HepG2 (cell line): ENCODE data around the gene KRTAP25-1. TPM values are rescaled to one million over a fixed set of nuclear protein-coding genes. Genes with fewer than 3 reads are reported as not detected.

Experiments
- ATAC-seq: fragments of 200-7000 bp; cut with Tn5 transposase; 3 replicates; pipeline ENCODE4 v1.9.1; 2020; ENCODE audit warnings: mild to moderate bottlenecking, moderate library complexity
- BruUV-seq: library from RNA; stranded (reverse); fragments of 400-500 nt; replicated peaks from 2 replicates; lab custom pipeline; 2021; lab: Mats Ljungman, UMichigan
- CTCF ChIA-PET: fragments of 300-600 bp; formaldehyde crosslinking; extraction: SDS; loops from one replicate; lab custom pipeline; 2021; ENCODE audit warnings: low total read pairs, inconsistent platforms, low intra/inter-chr PET ratio; lab: Yijun Ruan, JAX
- POLR2A ChIA-PET: fragments of 350-600 bp; sonication (Branson Sonifier 250); formaldehyde crosslinking; loops from one replicate; lab custom pipeline; 2020; ENCODE audit warnings: antibody characterized with exemption, inconsistent platforms; lab: Yijun Ruan, JAX
- DNase-seq: peaks from one replicate; pipeline ENCODE4 v3.0.0-alpha.2; 2015; ENCODE audit warnings: low spot score
- FAIRE-seq: peaks from 3 replicates; lab custom pipeline; 2011; peaks lifted over from hg19 to GRCh38; lab: Jason Lieb, UNC
- H2AFZ ChIP-seq: one replicate; pipeline ENCODE4 v1.6.1; 2011; ENCODE audit warnings: low read length, inconsistent platforms
- H3K27ac ChIP-seq: fragments of 300-600 bp; 3 replicates; pipeline ENCODE4 v1.8.0; 2011; ENCODE audit warnings: mixed run types, mild to moderate bottlenecking, mixed read lengths, low read length, inconsistent platforms; ENCODE audit not compliant: insufficient read depth; ENCODE audit errors: extremely low read length
- H3K27me3 ChIP-seq, 2 experiments: fragments of 200-600 bp in 1 of 2; 2 replicates in 1 of 2; 3 replicates in 1 of 2; pipeline versions ENCODE4 v1.6.0 to v1.8.0; 2011; ENCODE audit warnings: low read length in 2 of 2, mild to moderate bottlenecking in 2 of 2, moderate library complexity in 2 of 2, inconsistent platforms in 1 of 2; ENCODE audit not compliant: insufficient read depth in 2 of 2, control insufficient read depth in 1 of 2
- H3K36me3 ChIP-seq, 2 experiments: fragments of 200-600 bp in 1 of 2; replicated peaks in 1 of 2; 2 replicates in 1 of 2; 3 replicates in 1 of 2; pipeline versions ENCODE4 v1.5.1 to v1.8.0; 2011; ENCODE audit warnings: low read length in 2 of 2, inconsistent platforms in 1 of 2; ENCODE audit not compliant: insufficient read depth in 2 of 2, control insufficient read depth in 1 of 2
- H3K4me1 ChIP-seq: 2 replicates; pipeline ENCODE4 v1.5.1; 2012; ENCODE audit warnings: low read length, inconsistent platforms; ENCODE audit not compliant: insufficient read depth
- H3K4me2 ChIP-seq: 2 replicates; pipeline ENCODE4 v1.6.0; 2011; ENCODE audit warnings: low read depth, low read length, inconsistent platforms
- H3K4me3 ChIP-seq, 3 experiments: fragments of 200-600 bp in 1 of 3; sonication (generic), shearing (Covaris generic) in 1 of 3; replicated peaks in 1 of 3; 2 replicates each; pipeline ENCODE4 v1.5.1; 2011 to 2016; ENCODE audit warnings: low read length in 3 of 3, inconsistent platforms in 2 of 3, low read depth in 2 of 3, mild to moderate bottlenecking in 2 of 3, control low read depth in 1 of 3, mixed read lengths in 1 of 3; ENCODE audit not compliant: insufficient read depth in 1 of 3
- H3K79me2 ChIP-seq: one replicate; pipeline ENCODE4 v1.6.1; 2011; ENCODE audit warnings: low read length, inconsistent platforms; ENCODE audit not compliant: insufficient read depth
- H3K9ac ChIP-seq: 2 replicates; pipeline ENCODE4 v1.6.0; 2011; ENCODE audit warnings: mild to moderate bottlenecking, low read depth, low read length, inconsistent platforms; ENCODE audit not compliant: insufficient read depth
- H3K9me3 ChIP-seq: 2 replicates; pipeline ENCODE4 v1.5.1; 2012; ENCODE audit warnings: mild to moderate bottlenecking, low read length
- H4K20me1 ChIP-seq: 2 replicates; pipeline ENCODE4 v1.6.0; 2011; ENCODE audit warnings: inconsistent platforms, mild to moderate bottlenecking, low read length, moderate library complexity; ENCODE audit not compliant: insufficient read depth
- ARNTL ChIP-seq: sonication (generic); formaldehyde crosslinking; IDR thresholded peaks from 2 replicates; pipeline ENCODE4 v1.4.0; 2020; ENCODE audit warnings: mild to moderate bottlenecking, missing genetic modification reagents
- ATF7-NPFF ChIP-seq: sonication (generic); formaldehyde crosslinking; IDR thresholded peaks from 2 replicates; pipeline ENCODE4 v1.8.1; 2023; ENCODE audit warnings: mild to moderate bottlenecking, low read depth, missing genetic modification reagents, moderate library complexity
- CCAR2 ChIP-seq: fragments of 200-400 bp; formaldehyde crosslinking; optimal IDR thresholded peaks from 2 replicates; pipeline ENCODE3; 2018; ENCODE audit warnings: low read depth, mild to moderate bottlenecking, low read length, moderate library complexity
- ELF4 ChIP-seq: sonication (generic); formaldehyde crosslinking; IDR thresholded peaks from 2 replicates; pipeline ENCODE4 v1.5.0; 2020; ENCODE audit warnings: missing genetic modification reagents, mild to moderate bottlenecking, moderate library complexity, borderline replicate concordance
- GLI4 ChIP-seq: sonication (generic); formaldehyde crosslinking; IDR thresholded peaks from 2 replicates; pipeline ENCODE4 v1.5.1; 2020; ENCODE audit warnings: missing genetic modification reagents, mild to moderate bottlenecking, moderate library complexity, borderline replicate concordance
- HMG20B ChIP-seq: conservative IDR thresholded peaks from 2 replicates; pipeline ENCODE4 v1.6.1; 2016; ENCODE audit warnings: missing genetic modification reagents, missing compliant biosample characterization
- MAFK ChIP-seq, 2 experiments: IDR thresholded peaks in 1 of 2; conservative IDR thresholded peaks in 1 of 2; 2 replicates each; pipeline ENCODE4 v1.6.1; 2011; ENCODE audit warnings: improper control_type of control experiment in 2 of 2, low read length in 2 of 2
- MLLT10 ChIP-seq: sonication (generic); formaldehyde crosslinking; IDR thresholded peaks from 2 replicates; pipeline ENCODE4 v1.4.0; 2020; ENCODE audit warnings: missing genetic modification reagents
- RBFOX2 ChIP-seq: fragments of 200-400 bp; formaldehyde crosslinking; IDR thresholded peaks from 2 replicates; pipeline ENCODE4 v1.6.1; 2017; ENCODE audit warnings: low read depth, mild to moderate bottlenecking, low read length
- ZFAT ChIP-seq: sonication (generic); formaldehyde crosslinking; conservative IDR thresholded peaks from 2 replicates; pipeline ENCODE4 v1.8.1; 2023; ENCODE audit warnings: missing genetic modification reagents, inconsistent platforms
- ZMYM4 ChIP-seq: sonication (generic); formaldehyde crosslinking; IDR thresholded peaks from 2 replicates; pipeline ENCODE4 v1.8.1; 2023; ENCODE audit warnings: mild to moderate bottlenecking, missing genetic modification reagents
- ZNF326 ChIP-seq: sonication (generic); formaldehyde crosslinking; IDR thresholded peaks from 2 replicates; pipeline ENCODE4 v1.4.0; 2020; ENCODE audit warnings: missing genetic modification reagents, borderline replicate concordance
- ZNF503 ChIP-seq: sonication (generic); formaldehyde crosslinking; IDR thresholded peaks from 2 replicates; pipeline ENCODE4 v1.4.0; 2020; ENCODE audit warnings: missing genetic modification reagents
- ZNF792 ChIP-seq: IDR thresholded peaks from 2 replicates; pipeline ENCODE4 v1.6.1; 2016
- in situ Hi-C: cut with HindIII; loops from 2 replicates; pipeline ENCODE4 v1.10.0; 2017; ENCODE audit warnings: low pct_unique_long_range_greater_than_20kb; ENCODE audit not compliant: extremely low pct_ligation_motif_present
- intact Hi-C: fragments of 100-400 bp; cut with micrococcal nuclease; formaldehyde crosslinking; loops from one replicate; pipeline ENCODE4 v1.10.0; 2022; ENCODE audit not compliant: unreplicated experiment
- polyA plus RNA-seq, 8 experiments: library from polyadenylated mRNA; depleted of rRNA in 3 of 8; stranded (reverse) in 7 of 8; unstranded in 1 of 8; fragments of >200 nt; fragmentation: Illumina TruSeq in 4 of 8; extraction: Trizol in 4 of 8; gene quantifications; 2 replicates each; pipeline versions ENCODE4 v1.2.1 to v1.2.3, GENCODE V29; 2011 to 2016; ENCODE audit warnings: low read depth in 4 of 8, missing spikeins in 1 of 8, mixed read lengths in 1 of 8; ENCODE audit not compliant: insufficient read depth in 1 of 8
- total RNA-seq, 5 experiments: library from RNA; depleted of rRNA; stranded (reverse); fragments of >200 nt; fragmentation: Illumina TruSeq; extraction: Trizol; gene quantifications; 2 replicates each; pipeline ENCODE4 v1.2.3, GENCODE V29; 2016; ENCODE audit warnings: low read depth in 1 of 5
- TF ChIP-seq, protein P1 (sequence below): IDR thresholded peaks from 2 replicates; pipeline ENCODE4 v1.6.1; 2018; ENCODE audit warnings: missing genetic modification reagents
- TF ChIP-seq, protein P2 (sequence below): sonication (generic); formaldehyde crosslinking; IDR thresholded peaks from 2 replicates; pipeline ENCODE4 v1.4.0; 2020; ENCODE audit warnings: low read depth, mild to moderate bottlenecking, missing genetic modification reagents
- TF ChIP-seq, protein P3 (sequence below): sonication (generic); formaldehyde crosslinking; IDR thresholded peaks from 2 replicates; pipeline ENCODE4 v1.4.0; 2020; ENCODE audit warnings: mild to moderate bottlenecking, low read depth, missing genetic modification reagents
- TF ChIP-seq, protein P4 (sequence below): sonication (generic); formaldehyde crosslinking; IDR thresholded peaks from 2 replicates; pipeline ENCODE4 v1.8.0; 2022; ENCODE audit warnings: missing genetic modification reagents, mild to moderate bottlenecking, borderline replicate concordance
- TF ChIP-seq, protein P5 (sequence below): sonication (generic); formaldehyde crosslinking; IDR thresholded peaks from 2 replicates; pipeline ENCODE4 v1.9.0; 2021; ENCODE audit warnings: missing genetic modification reagents, borderline replicate concordance

KRTAP25-1 gene
- total and polyA plus RNA-seq, 2 of the 13 experiments (the other 11 are each of a cell fraction or from before 2014, with no cell fraction given) = not detected

DNA sequence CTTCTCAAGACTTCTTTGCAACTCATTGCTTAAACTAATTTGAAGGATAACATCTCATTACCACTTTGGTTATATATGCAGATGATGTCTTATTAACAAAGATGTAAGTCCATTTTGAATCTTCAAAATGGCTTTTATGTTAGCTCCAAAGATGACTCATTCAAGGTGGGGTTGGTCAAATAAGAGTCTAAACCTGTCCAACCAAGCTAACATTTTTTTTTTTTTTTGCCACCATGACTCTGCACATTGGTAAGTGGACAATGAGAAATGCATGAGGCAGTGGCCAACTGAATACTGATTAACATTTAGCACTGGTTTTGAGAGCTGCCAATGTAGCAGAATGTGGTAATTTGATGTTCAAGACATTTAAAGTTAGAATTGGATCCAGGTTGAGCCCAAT is 48.5 kb upstream of the KRTAP25-1 start:
- H3K36me3 ChIP-seq = no peaks in the 10 kb centered on the region
- BruUV-seq = no TSS peak
- no peak for DNase-seq
- H3K4me2 ChIP-seq = no peak overlapping the region
- no peaks in the 10 kb centered on the region for H3K27me3 ChIP-seq
- H3K9ac ChIP-seq = no peak overlapping the region
- no peak for ATAC-seq
- in situ Hi-C loops = loop anchor here (25.0 kb wide), 1 partner anchor 750 kb away; no protein-coding TSS in a partner anchor
- H3K4me3 ChIP-seq = no peak overlapping the region
- H3K79me2 ChIP-seq = no peaks in the 10 kb centered on the region
- POLR2A ChIA-PET = no interaction called here
- CTCF ChIA-PET = no interaction called here
- no peak overlapping the region for H3K27ac ChIP-seq
- peaks cover 66% of the 10 kb centered on the region for H3K9me3 ChIP-seq
- FAIRE-seq = no peak
- H3K4me1 ChIP-seq = no peaks in the 10 kb centered on the region
- H4K20me1 ChIP-seq = no peaks in the 10 kb centered on the region
- H2AFZ ChIP-seq = no peak overlapping the region
- TF ChIP-seq MLLT10 (no peak), ZNF503 (CRISPR knock-in tag) (no peak), ARNTL (CRISPR knock-in tag) (no peak), ZNF792 (no peak), RBFOX2 (no peak), ZMYM4 (CRISPR knock-in tag) (no peak), ELF4 (CRISPR knock-in tag) (no peak), HMG20B (CRISPR knock-in tag) (no peak), MAFK (conservative IDR thresholded peaks at IDR 0.05 in 1 of 2, IDR thresholded peaks at IDR 0.05 in 1 of 2; ENCODE audit: low read length in 2 of 2) (no peak), CCAR2 (no peak), ATF7-NPFF (no peak), GLI4 (CRISPR knock-in tag) (no peak), ZFAT (CRISPR knock-in tag) (no peak), ZNF326 (CRISPR knock-in tag) (no peak)
- TF ChIP-seq, protein P1, sequence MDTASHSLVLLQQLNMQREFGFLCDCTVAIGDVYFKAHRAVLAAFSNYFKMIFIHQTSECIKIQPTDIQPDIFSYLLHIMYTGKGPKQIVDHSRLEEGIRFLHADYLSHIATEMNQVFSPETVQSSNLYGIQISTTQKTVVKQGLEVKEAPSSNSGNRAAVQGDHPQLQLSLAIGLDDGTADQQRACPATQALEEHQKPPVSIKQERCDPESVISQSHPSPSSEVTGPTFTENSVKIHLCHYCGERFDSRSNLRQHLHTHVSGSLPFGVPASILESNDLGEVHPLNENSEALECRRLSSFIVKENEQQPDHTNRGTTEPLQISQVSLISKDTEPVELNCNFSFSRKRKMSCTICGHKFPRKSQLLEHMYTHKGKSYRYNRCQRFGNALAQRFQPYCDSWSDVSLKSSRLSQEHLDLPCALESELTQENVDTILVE (CRISPR knock-in tag) = no peak
- TF ChIP-seq, protein P2, sequence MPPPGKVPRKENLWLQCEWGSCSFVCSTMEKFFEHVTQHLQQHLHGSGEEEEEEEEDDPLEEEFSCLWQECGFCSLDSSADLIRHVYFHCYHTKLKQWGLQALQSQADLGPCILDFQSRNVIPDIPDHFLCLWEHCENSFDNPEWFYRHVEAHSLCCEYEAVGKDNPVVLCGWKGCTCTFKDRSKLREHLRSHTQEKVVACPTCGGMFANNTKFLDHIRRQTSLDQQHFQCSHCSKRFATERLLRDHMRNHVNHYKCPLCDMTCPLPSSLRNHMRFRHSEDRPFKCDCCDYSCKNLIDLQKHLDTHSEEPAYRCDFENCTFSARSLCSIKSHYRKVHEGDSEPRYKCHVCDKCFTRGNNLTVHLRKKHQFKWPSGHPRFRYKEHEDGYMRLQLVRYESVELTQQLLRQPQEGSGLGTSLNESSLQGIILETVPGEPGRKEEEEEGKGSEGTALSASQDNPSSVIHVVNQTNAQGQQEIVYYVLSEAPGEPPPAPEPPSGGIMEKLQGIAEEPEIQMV = no peak
- TF ChIP-seq, protein P3, sequence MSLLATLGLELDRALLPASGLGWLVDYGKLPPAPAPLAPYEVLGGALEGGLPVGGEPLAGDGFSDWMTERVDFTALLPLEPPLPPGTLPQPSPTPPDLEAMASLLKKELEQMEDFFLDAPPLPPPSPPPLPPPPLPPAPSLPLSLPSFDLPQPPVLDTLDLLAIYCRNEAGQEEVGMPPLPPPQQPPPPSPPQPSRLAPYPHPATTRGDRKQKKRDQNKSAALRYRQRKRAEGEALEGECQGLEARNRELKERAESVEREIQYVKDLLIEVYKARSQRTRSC (CRISPR knock-in tag) = no peak
- TF ChIP-seq, protein P4, sequence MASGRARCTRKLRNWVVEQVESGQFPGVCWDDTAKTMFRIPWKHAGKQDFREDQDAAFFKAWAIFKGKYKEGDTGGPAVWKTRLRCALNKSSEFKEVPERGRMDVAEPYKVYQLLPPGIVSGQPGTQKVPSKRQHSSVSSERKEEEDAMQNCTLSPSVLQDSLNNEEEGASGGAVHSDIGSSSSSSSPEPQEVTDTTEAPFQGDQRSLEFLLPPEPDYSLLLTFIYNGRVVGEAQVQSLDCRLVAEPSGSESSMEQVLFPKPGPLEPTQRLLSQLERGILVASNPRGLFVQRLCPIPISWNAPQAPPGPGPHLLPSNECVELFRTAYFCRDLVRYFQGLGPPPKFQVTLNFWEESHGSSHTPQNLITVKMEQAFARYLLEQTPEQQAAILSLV = no peak
- TF ChIP-seq, protein P5, sequence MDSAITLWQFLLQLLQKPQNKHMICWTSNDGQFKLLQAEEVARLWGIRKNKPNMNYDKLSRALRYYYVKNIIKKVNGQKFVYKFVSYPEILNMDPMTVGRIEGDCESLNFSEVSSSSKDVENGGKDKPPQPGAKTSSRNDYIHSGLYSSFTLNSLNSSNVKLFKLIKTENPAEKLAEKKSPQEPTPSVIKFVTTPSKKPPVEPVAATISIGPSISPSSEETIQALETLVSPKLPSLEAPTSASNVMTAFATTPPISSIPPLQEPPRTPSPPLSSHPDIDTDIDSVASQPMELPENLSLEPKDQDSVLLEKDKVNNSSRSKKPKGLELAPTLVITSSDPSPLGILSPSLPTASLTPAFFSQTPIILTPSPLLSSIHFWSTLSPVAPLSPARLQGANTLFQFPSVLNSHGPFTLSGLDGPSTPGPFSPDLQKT = no peak
- intact Hi-C loops = no loop called here
